Panc1 (cell line): ENCODE results near the gene GPATCH8. TPM values are rescaled to one million over a fixed set of nuclear protein-coding genes. Genes with fewer than 3 reads are reported as not detected.

ENCODE experiments used
- ATAC-seq: fragments of 200-7000 bp; cut with Tn5 transposase; 2 replicates; pipeline ENCODE4 v1.9.1; 2020; ENCODE audit warnings: mild to moderate bottlenecking, moderate library complexity
- BruUV-seq: library from RNA; stranded (reverse); fragments of 400-500 nt; replicated peaks from 2 replicates; lab custom pipeline; 2021; lab: Mats Ljungman, UMichigan
- CTCF ChIA-PET: fragments of 300-600 bp; sonication (Branson Sonifier 250); formaldehyde crosslinking; loops from one replicate; lab custom pipeline; 2022; ENCODE audit warnings: antibody characterized with exemption; lab: Charles Lee
- POLR2A ChIA-PET: fragments of 300-600 bp; sonication (Branson Sonifier 250); formaldehyde crosslinking; loops from one replicate; lab custom pipeline; 2022; ENCODE audit warnings: antibody characterized with exemption; lab: Charles Lee
- DNase-seq: peaks from one replicate; pipeline ENCODE4 v3.0.0-alpha.2; 2010; ENCODE audit warnings: low read depth, low spot score
- H3K27ac ChIP-seq: 2 replicates; pipeline ENCODE4 v1.5.1; 2011; ENCODE audit warnings: mild to moderate bottlenecking, low read length, inconsistent platforms
- H3K27me3 ChIP-seq: fragments of 200-500 bp; sonication (Bioruptor generic); 2 replicates; pipeline ENCODE4 v1.6.0; 2014; ENCODE audit warnings: low read length, inconsistent platforms; ENCODE audit not compliant: control insufficient read depth, insufficient read depth
- H3K36me3 ChIP-seq: fragments of 200-500 bp; sonication (Bioruptor generic); 2 replicates; pipeline ENCODE4 v1.5.1; 2014; ENCODE audit warnings: inconsistent platforms, mild to moderate bottlenecking, low read length, moderate library complexity; ENCODE audit not compliant: control insufficient read depth, insufficient read depth
- H3K4me1 ChIP-seq: 2 replicates; pipeline ENCODE4 v1.5.1; 2011; ENCODE audit warnings: inconsistent platforms, mild to moderate bottlenecking, low read length, moderate library complexity; ENCODE audit not compliant: control insufficient read depth, insufficient read depth
- H3K4me3 ChIP-seq, 2 experiments: 2 replicates each; pipeline ENCODE4 v1.5.1; 2011 to 2012; ENCODE audit warnings: low read depth in 2 of 2, low read length in 2 of 2, mild to moderate bottlenecking in 2 of 2, inconsistent platforms in 1 of 2, moderate library complexity in 1 of 2
- H3K9me3 ChIP-seq: fragments of 200-500 bp; sonication (Bioruptor generic); 2 replicates; pipeline ENCODE4 v1.5.1; 2014; ENCODE audit warnings: low read depth, mild to moderate bottlenecking, inconsistent platforms, low read length, moderate library complexity; ENCODE audit not compliant: control insufficient read depth, insufficient read depth
- CTCF ChIP-seq: fragments of 450-650 bp; IDR thresholded peaks from 2 replicates; pipeline ENCODE4 v1.5.1; 2017; ENCODE audit warnings: mild to moderate bottlenecking
- POLR2AphosphoS5 ChIP-seq: IDR thresholded peaks from 2 replicates; pipeline ENCODE4 v1.6.1; 2012; ENCODE audit warnings: mild to moderate bottlenecking, low read depth, low read length, moderate library complexity
- REST ChIP-seq, 2 experiments: IDR thresholded peaks; 2 replicates each; pipeline ENCODE4 v1.6.1; 2011 to 2012; ENCODE audit warnings: low read depth in 2 of 2, control low read depth in 1 of 2, low read length in 1 of 2, mild to moderate bottlenecking in 1 of 2, moderate library complexity in 1 of 2; ENCODE audit not compliant: insufficient read depth in 1 of 2
- SIN3A ChIP-seq: IDR thresholded peaks from 2 replicates; pipeline ENCODE4 v1.6.1; 2012; ENCODE audit warnings: low read depth, mild to moderate bottlenecking, low read length, moderate library complexity, borderline replicate concordance; ENCODE audit not compliant: insufficient read depth
- TCF7L2 ChIP-seq: IDR thresholded peaks from 2 replicates; pipeline ENCODE4 v1.6.1; 2011; ENCODE audit warnings: mild to moderate bottlenecking, low read depth, low read length, inconsistent platforms
- in situ Hi-C: cut with HindIII; loops from 2 replicates; pipeline ENCODE4 v1.10.0; 2016; ENCODE audit warnings: low sequenced_read_pairs, low pct_unique_long_range_greater_than_20kb
- intact Hi-C: fragments of 100-400 bp; cut with micrococcal nuclease; formaldehyde crosslinking; loops from one replicate; pipeline ENCODE4 v1.10.0; 2022; ENCODE audit not compliant: unreplicated experiment
- total RNA-seq: library from RNA; stranded (reverse); gene quantifications from one replicate; pipeline ENCODE4 v1.2.1, GENCODE V29; 2021; ENCODE audit not compliant: unreplicated experiment

GPATCH8 gene
- total RNA-seq, 1 experiment from 2014 or later, result 30.8 TPM

- Histone ChIP-seq H3K36me3 (no peaks in the 10 kb centered on the region), H3K9me3 (no peaks in the 10 kb centered on the region), H3K27me3 (no peaks in the 10 kb centered on the region), H3K4me1 (peaks cover 2% of the 10 kb centered on the region; the same call in 1 of the 2 replicates), H3K4me3 (no peak overlapping the region), H3K27ac (no peak overlapping the region)
- BruUV-seq, result no TSS peak
- in situ Hi-C loops (no loop called here), intact Hi-C loops (no loop called here)
- TF ChIP-seq POLR2AphosphoS5, result no peak
- TF ChIP-seq CTCF, result no peak
- no peak for TF ChIP-seq TCF7L2
- no peak for TF ChIP-seq REST (IDR thresholded peaks at IDR 0.05; ENCODE audit: insufficient read depth in 1 of 2, low read depth in 2 of 2, low read length in 1 of 2)
- no peak for TF ChIP-seq SIN3A
- ChIA-PET POLR2A (no interaction called here), CTCF (no interaction called here)
- DNase-seq, result no peak
- no peak for ATAC-seq
Observed at GRCh38 chr17:44383363-44383762, 119.8 kb downstream of the GPATCH8 start.

- POLR2A ChIA-PET, result no interaction called here
- TF ChIP-seq POLR2AphosphoS5 (no peak), SIN3A (no peak), CTCF (no peak), REST (IDR thresholded peaks at IDR 0.05; ENCODE audit: insufficient read depth in 1 of 2, low read depth in 2 of 2, low read length in 1 of 2) (no peak), TCF7L2 (no peak)
- no peaks in the 10 kb centered on the region for H3K27me3 ChIP-seq
- intact Hi-C loops (no loop called here), in situ Hi-C loops (no loop called here)
- DNase-seq, result no peak
- peaks cover 2% of the 10 kb centered on the region; the same call in 1 of the 2 replicates for H3K4me1 ChIP-seq
- CTCF ChIA-PET, result no interaction called here
- BruUV-seq, result no TSS peak
- ATAC-seq, result no peak
- no peak overlapping the region for H3K4me3 ChIP-seq
- H3K27ac ChIP-seq, result no peak overlapping the region
- no peaks in the 10 kb centered on the region for H3K36me3 ChIP-seq
- no peaks in the 10 kb centered on the region for H3K9me3 ChIP-seq
Observed at GRCh38 chr17:44382917-44383316, 120.3 kb downstream of the GPATCH8 start.
